ENCODE results near the gene TECR. TPM values are rescaled to one million over a fixed set of nuclear protein-coding genes. Genes with fewer than 3 reads are reported as not detected.
A peak's percentile ranks its signal among the peaks of the same experiment; 100 is the strongest.

The TECR gene
- total and polyA plus RNA-seq, 2 of the 4 experiments (the other 2 are of a cell fraction), result 46.2 to 81.2 TPM

GRCh38 chr19:14519245-14519859 is 10.0 kb upstream of the TECR start (continued):
- TF ChIP-seq FOS (IDR thresholded peaks at IDR 0.05; ENCODE audit: low read depth, low read length) (no peak), RCOR1 (IDR thresholded peaks at IDR 0.05; ENCODE audit: insufficient replicate concordance, low read length) (no peak), RAD21 (IDR thresholded peaks at IDR 0.05; ENCODE audit: low read length) (no peak), SMC3 (IDR thresholded peaks at IDR 0.05; ENCODE audit: low read depth, low read length) (no peak), BHLHE40 (IDR thresholded peaks at IDR 0.05; ENCODE audit: low read depth, low read length) (no peak)

- Histone ChIP-seq H2AFZ (replicated peaks; ENCODE audit: low read length, poor library complexity) (peak overlapping the region; percentile 61), H3K36me3 (ENCODE audit: control insufficient read depth, insufficient read depth, low read length) (peaks cover 19% of the 10 kb centered on the region), H2BK15ac (ENCODE audit: low read depth, low read length) (peak overlapping the region; percentile 31; the same call in 1 of the 3 replicates), H2AK5ac (ENCODE audit: low read depth, low read length) (peak overlapping the region; percentile 43), H3K23ac (ENCODE audit: low read depth, low read length) (peak overlapping the region; percentile 0; the same call in 1 of the 2 replicates), H3K4me1 (ENCODE audit: control insufficient read depth, insufficient read depth, low read length) (peaks cover 19% of the 10 kb centered on the region), H4K5ac (ENCODE audit: low read depth, low read length) (peak overlapping the region; percentile 78), H3K27me3 (ENCODE audit: control insufficient read depth, insufficient read depth, low read length) (no peaks in the 10 kb centered on the region), H3K9me1 (ENCODE audit: insufficient read depth, low read length) (peaks cover 14% of the 10 kb centered on the region), H4K20me1 (ENCODE audit: insufficient read depth, low read length) (peaks cover 29% of the 10 kb centered on the region), H2BK5ac (ENCODE audit: low read depth, low read length, poor library complexity, severe bottlenecking) (peak overlapping the region; percentile 74), H3K4ac (ENCODE audit: low read depth, low read length) (peak overlapping the region; percentile 44), H3K4me2 (ENCODE audit: low read depth, low read length) (no peak overlapping the region), H3K4me3 (ENCODE audit: insufficient read depth, low read depth, low read length) (no peak overlapping the region), H3K18ac (ENCODE audit: low read depth, low read length) (peak overlapping the region; percentile 10; the same call in 1 of the 2 replicates), H3K14ac (replicated peaks; ENCODE audit: low read depth, low read length) (0 out of 2 replicates have a peak overlapping the region, but pooled peaks have one; percentile 43), H2BK20ac (ENCODE audit: low read depth, low read length) (peak overlapping the region; percentile 30; the same call in 1 of the 2 replicates), H3K9ac (ENCODE audit: low read depth, low read length) (no peak overlapping the region), H2AK9ac (replicated peaks; ENCODE audit: low read depth, low read length, poor library complexity) (peak overlapping the region; percentile 68), H2BK120ac (ENCODE audit: low read depth, low read length) (peak overlapping the region; percentile 70), H4K8ac (ENCODE audit: low read depth in 2 of 2, low read length in 2 of 2) (peak overlapping the region; percentile 70 to 99), H3K9me3 (ENCODE audit: control insufficient read depth, insufficient read depth, low read length) (no peaks in the 10 kb centered on the region), H3K79me1 (ENCODE audit: low read depth in 1 of 2, low read length in 2 of 2) (peaks cover 12 to 32% of the 10 kb centered on the region in 2 experiments; a peak in 3 of 4 replicates), H3K56ac (ENCODE audit: extremely low read depth, insufficient read depth, low read length) (no peak overlapping the region), H4K91ac (ENCODE audit: insufficient read depth, low read depth, low read length) (peak overlapping the region; percentile 52), H3K27ac (ENCODE audit: insufficient read depth, low read length) (peak overlapping the region; percentile 64)
- DNase-seq, result peak; percentile 88
- dilution Hi-C loops (cut with HindIII; ENCODE audit: low sequenced_read_pairs, unreplicated experiment), result no loop called here
- TF ChIP-seq SMC3 (IDR thresholded peaks at IDR 0.05; ENCODE audit: low read depth, low read length) (no peak), FOS (IDR thresholded peaks at IDR 0.05; ENCODE audit: low read depth, low read length) (peak; percentile 57; the same call in 1 of the 2 replicates), NFE2L2 (IDR thresholded peaks at IDR 0.05; ENCODE audit: low read depth, low read length) (peak; percentile 26; the same call in 1 of the 2 replicates)
- no peak; the same call in 1 of the 2 replicates for ATAC-seq (ENCODE audit: low read depth)
- no TSS peak for BruUV-seq (replicated peaks)
- POLR2A ChIA-PET (ENCODE audit: unreplicated experiment), result no interaction called here
- WGBS, 2 experiments (ENCODE audit: extremely low coverage in 2 of 2, insufficient read length in 1 of 2), result 75% methylated on average over 1 of the region's 2 CpGs; no CpG with 5 or more reads in 1 of the 2 experiments
- in situ Hi-C loops (cut with MboI; ENCODE audit: low sequenced_read_pairs), result no loop called here
- intact Hi-C loops (cut with micrococcal nuclease), result no loop called here
- CTCF ChIA-PET, result no interaction called here
Observed at GRCh38 chr19:14519860-14520407, 9.5 kb upstream of the TECR start.

Data from IMR-90 (cell line).